Upper lobe of right lung (tissue), 1 donor: ENCODE data around the gene CDH7. TPM values are rescaled to one million over a fixed set of nuclear protein-coding genes. Genes with fewer than 3 reads are reported as not detected.

ENCODE experiments used
- ATAC-seq: fragments of 200-7000 bp; cut with Tn5 transposase; one replicate; pipeline ENCODE4 v1.9.1; 2020; ENCODE audit warnings: mild to moderate bottlenecking, moderate library complexity
- DNase-seq: peaks from one replicate; pipeline ENCODE4 v3.0.0-alpha.2; 2020
- H3K27ac ChIP-seq: fragments of 200-600 bp; one replicate; pipeline ENCODE4 v1.8.0; 2022
- H3K27me3 ChIP-seq: fragments of 200-600 bp; one replicate; pipeline ENCODE4 v1.8.0; 2022; ENCODE audit warnings: mild to moderate bottlenecking
- H3K36me3 ChIP-seq: fragments of 200-600 bp; one replicate; pipeline ENCODE4 v1.8.0; 2022
- H3K4me1 ChIP-seq: fragments of 200-600 bp; one replicate; pipeline ENCODE4 v1.8.0; 2022
- H3K4me3 ChIP-seq: fragments of 200-600 bp; one replicate; pipeline ENCODE4 v1.8.0; 2022; ENCODE audit warnings: mild to moderate bottlenecking
- H3K9me3 ChIP-seq: fragments of 200-600 bp; one replicate; pipeline ENCODE4 v1.8.0; 2022
- CTCF ChIP-seq: fragments of 200-600 bp; IDR thresholded peaks from one replicate; pipeline ENCODE4 v1.8.0; 2022; ENCODE audit warnings: antibody characterized with exemption
- intact Hi-C: fragments of 100-400 bp; cut with DNase I; formaldehyde crosslinking; loops from one replicate; pipeline ENCODE4 v1.11.0; 2022
- total RNA-seq: library from RNA; stranded (reverse); fragmentation: NEBNext Ultra II Directional; extraction: Animal tissue kit (Norgen Biotek cat#: 25700); gene quantifications from one replicate; pipeline ENCODE4 v1.2.1, GENCODE V29; 2021
- donor health status: DM: no; HTN: yes; CAD: no; lungs with severe emphysema.

Gene CDH7
- total RNA-seq, 1 donor from 2014 or later: not detected

GRCh38 chr18:65919018-65919417, 168.2 kb downstream of the CDH7 start:
- no peak for DNase-seq
- TF ChIP-seq CTCF: no peak
- Histone ChIP-seq H3K9me3 (no peaks in the 10 kb centered on the region), H3K36me3 (no peaks in the 10 kb centered on the region), H3K27me3 (no peaks in the 10 kb centered on the region), H3K4me1 (no peaks in the 10 kb centered on the region), H3K4me3 (no peak overlapping the region), H3K27ac (no peak overlapping the region)
- intact Hi-C loops: no loop called here
- ATAC-seq: no peak

- Histone ChIP-seq H3K27ac (no peak overlapping the region), H3K27me3 (no peaks in the 10 kb centered on the region), H3K4me1 (no peaks in the 10 kb centered on the region), H3K36me3 (no peaks in the 10 kb centered on the region), H3K4me3 (no peak overlapping the region), H3K9me3 (no peaks in the 10 kb centered on the region)
- no peak for TF ChIP-seq CTCF
- ATAC-seq (no peak), DNase-seq (no peak)
- intact Hi-C loops: no loop called here
Measured at GRCh38 chr18:65919663-65920062, 168.9 kb downstream of the CDH7 start.

GRCh38 chr18:65922103-65922502, 171.3 kb downstream of the CDH7 start:
- TF ChIP-seq CTCF: no peak
- Histone ChIP-seq H3K27me3 (no peaks in the 10 kb centered on the region), H3K4me3 (no peak overlapping the region), H3K27ac (no peak overlapping the region), H3K36me3 (no peaks in the 10 kb centered on the region), H3K9me3 (no peaks in the 10 kb centered on the region), H3K4me1 (no peaks in the 10 kb centered on the region)
- ATAC-seq (no peak), DNase-seq (no peak)
- intact Hi-C loops: no loop called here

- Histone ChIP-seq H3K9me3 (no peaks in the 10 kb centered on the region), H3K4me1 (no peaks in the 10 kb centered on the region), H3K27ac (no peak overlapping the region), H3K27me3 (no peaks in the 10 kb centered on the region), H3K4me3 (no peak overlapping the region), H3K36me3 (no peaks in the 10 kb centered on the region)
- DNase-seq (no peak), ATAC-seq (no peak)
- intact Hi-C loops: no loop called here
- no peak for TF ChIP-seq CTCF
Measured at GRCh38 chr18:65924904-65925303, 174.1 kb downstream of the CDH7 start.

GRCh38 chr18:65934874-65935273, 184.1 kb downstream of the CDH7 start:
- Histone ChIP-seq H3K36me3 (no peaks in the 10 kb centered on the region), H3K27ac (no peak overlapping the region), H3K9me3 (no peaks in the 10 kb centered on the region), H3K27me3 (no peaks in the 10 kb centered on the region), H3K4me3 (no peak overlapping the region), H3K4me1 (no peaks in the 10 kb centered on the region)
- no peak for TF ChIP-seq CTCF
- ATAC-seq (no peak), DNase-seq (no peak)
- intact Hi-C loops: no loop called here

GRCh38 chr18:65936678-65937077, 185.9 kb downstream of the CDH7 start:
- ATAC-seq: no peak
- TF ChIP-seq CTCF: no peak
- H3K36me3 ChIP-seq: no peaks in the 10 kb centered on the region
- intact Hi-C loops: no loop called here
- H3K9me3 ChIP-seq: no peaks in the 10 kb centered on the region
- H3K4me3 ChIP-seq: no peak overlapping the region
- H3K27ac ChIP-seq: no peak overlapping the region
- no peak for DNase-seq
- H3K27me3 ChIP-seq: no peaks in the 10 kb centered on the region
- H3K4me1 ChIP-seq: no peaks in the 10 kb centered on the region
